Measurements from ENCODE around the gene STIM2.

GRCh38 chr4:27000820-27001219 is 140.2 kb downstream of the STIM2 start:
- TF ChIP-seq POLR2A (IDR thresholded peaks at IDR 0.05; ENCODE audit: low read depth, low read length) (no peak), POLR2AphosphoS5 (IDR thresholded peaks at IDR 0.05; ENCODE audit: low read depth, low read length) (no peak)

All from GM12891 (cell line).